ENCODE results near the gene GPR26. TPM values are rescaled to one million over a fixed set of nuclear protein-coding genes. Genes with fewer than 3 reads are reported as not detected.
"Not testable (repeated sequence)": the region's sequence is repeated elsewhere in the genome, so short reads cannot be mapped to it uniquely, and the experiment has no call there.

GPR26 gene
- total RNA-seq, 1 donor from 2014 or later, result not detected

- H3K4me1 Mint-ChIP-seq, result no peaks in the 10 kb centered on the region
- peaks cover 33% of the 10 kb centered on the region for H3K27me3 Mint-ChIP-seq (ENCODE audit: low read depth)
- DNase-seq (ENCODE audit: low spot score in 2 of 2, unreplicated experiment in 2 of 2), result no peak
- H3K4me3 Mint-ChIP-seq, result no peak overlapping the region
- H3K9me3 Mint-ChIP-seq, result no peaks in the 10 kb centered on the region
- TF ChIP-seq, protein P1, sequence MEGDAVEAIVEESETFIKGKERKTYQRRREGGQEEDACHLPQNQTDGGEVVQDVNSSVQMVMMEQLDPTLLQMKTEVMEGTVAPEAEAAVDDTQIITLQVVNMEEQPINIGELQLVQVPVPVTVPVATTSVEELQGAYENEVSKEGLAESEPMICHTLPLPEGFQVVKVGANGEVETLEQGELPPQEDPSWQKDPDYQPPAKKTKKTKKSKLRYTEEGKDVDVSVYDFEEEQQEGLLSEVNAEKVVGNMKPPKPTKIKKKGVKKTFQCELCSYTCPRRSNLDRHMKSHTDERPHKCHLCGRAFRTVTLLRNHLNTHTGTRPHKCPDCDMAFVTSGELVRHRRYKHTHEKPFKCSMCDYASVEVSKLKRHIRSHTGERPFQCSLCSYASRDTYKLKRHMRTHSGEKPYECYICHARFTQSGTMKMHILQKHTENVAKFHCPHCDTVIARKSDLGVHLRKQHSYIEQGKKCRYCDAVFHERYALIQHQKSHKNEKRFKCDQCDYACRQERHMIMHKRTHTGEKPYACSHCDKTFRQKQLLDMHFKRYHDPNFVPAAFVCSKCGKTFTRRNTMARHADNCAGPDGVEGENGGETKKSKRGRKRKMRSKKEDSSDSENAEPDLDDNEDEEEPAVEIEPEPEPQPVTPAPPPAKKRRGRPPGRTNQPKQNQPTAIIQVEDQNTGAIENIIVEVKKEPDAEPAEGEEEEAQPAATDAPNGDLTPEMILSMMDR (IDR thresholded peaks at IDR 0.05; ENCODE audit: unreplicated experiment), result no peak
- no peaks in the 10 kb centered on the region for H3K36me3 Mint-ChIP-seq
- no peak overlapping the region for H3K27ac Mint-ChIP-seq
Measured at GRCh38 chr10:123721441-123722049, 55.4 kb downstream of the GPR26 start.

DNA sequence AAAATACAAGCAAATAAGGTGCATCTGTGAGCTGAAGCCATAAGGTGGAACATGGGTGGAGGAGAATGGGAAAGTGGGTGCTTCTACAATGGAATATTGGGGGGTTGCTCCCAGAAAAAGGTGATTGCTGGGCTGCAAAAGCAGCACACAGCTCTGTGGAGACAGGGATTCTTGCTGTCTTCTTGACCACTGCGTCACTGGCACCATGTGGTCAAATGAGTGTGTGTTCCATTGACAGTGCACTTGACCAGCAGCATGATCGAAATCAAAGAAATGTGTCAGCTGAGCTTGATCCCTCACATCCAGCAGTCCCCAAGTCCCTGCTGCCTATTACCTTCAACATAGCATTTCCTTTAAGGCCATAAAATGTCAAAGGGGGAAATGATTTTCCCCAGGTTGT, 56.2 kb downstream of the GPR26 start:
- Mint-ChIP-seq H3K27ac (no peak overlapping the region), H3K4me1 (no peaks in the 10 kb centered on the region), H3K36me3 (no peaks in the 10 kb centered on the region), H3K4me3 (no peak overlapping the region), H3K27me3 (ENCODE audit: low read depth) (peaks cover 36% of the 10 kb centered on the region), H3K9me3 (no peaks in the 10 kb centered on the region)
- no peak for DNase-seq (ENCODE audit: low spot score in 2 of 2, unreplicated experiment in 2 of 2)
- TF ChIP-seq, protein P1 (IDR thresholded peaks at IDR 0.05; ENCODE audit: unreplicated experiment), result no peak

DNA sequence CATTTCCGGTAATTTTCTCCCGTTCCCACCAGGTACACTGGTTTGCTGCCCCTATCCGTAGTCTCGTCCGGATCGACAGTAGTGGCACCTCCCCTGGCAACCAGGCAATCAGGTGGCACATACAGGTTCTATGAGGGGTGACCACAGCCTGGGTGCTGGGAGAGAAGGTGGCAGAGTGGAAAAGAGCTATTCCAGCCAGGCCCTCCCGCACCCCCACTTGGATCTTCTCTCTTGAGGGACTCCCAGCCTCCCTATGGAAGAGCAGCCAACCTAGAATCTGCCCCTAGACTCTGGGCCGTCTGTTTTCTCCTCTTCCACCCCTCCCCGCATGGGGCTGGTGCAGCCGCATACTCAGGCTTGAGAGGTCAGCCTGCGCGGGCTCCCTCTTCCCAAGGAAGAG, 58.6 kb downstream of the GPR26 start:
- no peaks in the 10 kb centered on the region for H3K4me1 Mint-ChIP-seq
- H3K27me3 Mint-ChIP-seq (ENCODE audit: low read depth), result peaks cover 39% of the 10 kb centered on the region
- TF ChIP-seq, protein P1 (IDR thresholded peaks at IDR 0.05; ENCODE audit: unreplicated experiment), result no peak
- H3K9me3 Mint-ChIP-seq, result no peaks in the 10 kb centered on the region
- H3K4me3 Mint-ChIP-seq, result no peak overlapping the region
- no peak for DNase-seq (ENCODE audit: low spot score in 2 of 2, unreplicated experiment in 2 of 2)
- H3K36me3 Mint-ChIP-seq, result no peaks in the 10 kb centered on the region
- H3K27ac Mint-ChIP-seq, result no peak overlapping the region

GRCh38 chr10:123726381-123726780, 60.2 kb downstream of the GPR26 start:
- H3K36me3 Mint-ChIP-seq, result no peaks in the 10 kb centered on the region
- no peak overlapping the region for H3K27ac Mint-ChIP-seq
- no peak for DNase-seq (ENCODE audit: low spot score in 2 of 2, unreplicated experiment in 2 of 2)
- no peaks in the 10 kb centered on the region for H3K9me3 Mint-ChIP-seq
- peaks cover 32% of the 10 kb centered on the region for H3K27me3 Mint-ChIP-seq (ENCODE audit: low read depth)
- TF ChIP-seq, protein P1 (IDR thresholded peaks at IDR 0.05; ENCODE audit: unreplicated experiment), result no peak
- no peak overlapping the region for H3K4me3 Mint-ChIP-seq
- H3K4me1 Mint-ChIP-seq, result no peaks in the 10 kb centered on the region

DNA sequence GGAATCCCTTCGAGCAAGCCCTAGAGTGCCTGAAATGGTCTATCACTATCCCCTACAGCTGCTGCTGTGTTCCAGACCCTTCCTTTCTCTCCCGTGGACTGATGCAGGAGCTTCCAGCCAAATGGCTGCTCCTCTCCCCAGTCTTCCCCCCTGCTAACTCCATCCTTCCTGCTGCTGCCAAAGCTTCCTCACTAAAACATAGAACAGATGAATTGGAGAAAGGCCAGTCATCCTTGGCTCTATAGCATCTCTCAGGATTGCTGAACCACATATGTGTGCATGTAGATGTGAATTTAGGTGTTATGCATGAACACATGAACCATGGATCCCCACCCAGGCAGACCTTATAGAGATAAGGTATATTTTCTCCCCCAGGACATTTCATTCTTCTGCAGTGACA, 60.7 kb downstream of the GPR26 start:
- TF ChIP-seq, protein P1 (IDR thresholded peaks at IDR 0.05; ENCODE audit: unreplicated experiment), result no peak
- H3K36me3 Mint-ChIP-seq, result no peaks in the 10 kb centered on the region
- H3K27ac Mint-ChIP-seq, result no peak overlapping the region
- DNase-seq (ENCODE audit: low spot score in 2 of 2, unreplicated experiment in 2 of 2), result no peak
- H3K27me3 Mint-ChIP-seq (ENCODE audit: low read depth), result peaks cover 28% of the 10 kb centered on the region
- no peaks in the 10 kb centered on the region for H3K4me1 Mint-ChIP-seq
- H3K4me3 Mint-ChIP-seq, result no peak overlapping the region
- no peaks in the 10 kb centered on the region for H3K9me3 Mint-ChIP-seq

DNA sequence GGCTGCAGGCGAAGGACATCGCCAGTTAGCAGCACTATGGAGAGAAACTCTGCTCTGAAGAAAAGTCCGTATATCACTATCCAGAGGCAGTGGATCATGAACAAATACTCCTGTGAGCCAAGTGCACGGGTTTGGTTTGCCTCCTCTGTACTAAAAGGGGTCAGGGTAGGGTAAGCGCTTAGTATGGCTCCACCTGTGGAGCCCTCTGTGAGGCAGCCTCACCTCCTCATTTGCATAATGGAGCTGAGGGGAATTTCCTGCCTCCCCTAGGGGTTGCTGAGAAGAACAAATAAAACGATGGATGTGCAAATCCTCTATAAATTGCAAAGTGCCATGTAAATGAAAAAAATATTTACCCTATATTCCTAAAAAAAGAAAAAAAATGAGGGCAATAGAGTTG, 63.4 kb downstream of the GPR26 start:
- no peaks in the 10 kb centered on the region for H3K36me3 Mint-ChIP-seq
- peaks cover 10% of the 10 kb centered on the region for H3K27me3 Mint-ChIP-seq (ENCODE audit: low read depth)
- no peaks in the 10 kb centered on the region for H3K4me1 Mint-ChIP-seq
- TF ChIP-seq, protein P1 (IDR thresholded peaks at IDR 0.05; ENCODE audit: unreplicated experiment), result no peak
- no peak for DNase-seq (ENCODE audit: low spot score in 2 of 2, unreplicated experiment in 2 of 2)
- H3K9me3 Mint-ChIP-seq, result peaks cover 8% of the 10 kb centered on the region
- no peak overlapping the region for H3K27ac Mint-ChIP-seq
- no peak overlapping the region for H3K4me3 Mint-ChIP-seq

DNA sequence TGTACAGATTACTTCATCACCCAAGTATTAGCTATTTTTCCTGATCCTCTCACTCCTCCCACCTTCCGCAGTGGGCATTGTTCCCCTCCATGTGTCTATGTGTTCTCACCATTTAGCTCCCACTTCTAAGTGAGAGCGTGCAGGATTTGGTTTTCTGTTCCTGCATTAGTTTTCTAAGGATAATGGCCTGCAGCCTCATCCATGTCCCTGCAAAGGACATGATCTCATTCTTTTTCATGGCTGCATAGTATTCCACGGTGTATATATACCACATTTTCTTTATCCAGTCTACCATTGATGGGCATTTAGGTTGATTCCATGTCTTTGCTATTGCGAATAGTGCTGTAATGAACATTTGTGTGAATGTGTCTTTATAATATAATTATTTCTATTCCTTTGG, 70.8 kb downstream of the GPR26 start:
- not testable (repeated sequence) for DNase-seq (ENCODE audit: low spot score in 2 of 2, unreplicated experiment in 2 of 2); H3K27me3 Mint-ChIP-seq (ENCODE audit: low read depth); H3K4me1 Mint-ChIP-seq; H3K4me3 Mint-ChIP-seq; H3K36me3 Mint-ChIP-seq; H3K27ac Mint-ChIP-seq
- peaks cover 17% of the 10 kb centered on the region for H3K9me3 Mint-ChIP-seq

Measured in mesothelial cell of epicardium (in vitro differentiated cells).